OCI-LY7 (cell line): ENCODE data around the gene SH2B2.

Experiments used
- EZH2phosphoT487 ChIP-seq: fragments of 200-600 bp; sonication (generic); IDR thresholded peaks from 2 replicates; pipeline ENCODE4 v1.6.1; 2018; ENCODE audit warnings: low read depth, borderline replicate concordance, mild to moderate bottlenecking, mixed run types, antibody characterized with exemption, low read length, moderate library complexity, mixed read lengths
- TF ChIP-seq, protein P1 (sequence below): fragments of 200-600 bp; sonication (generic); conservative IDR thresholded peaks from 2 replicates; pipeline ENCODE4 v1.5.1; 2014; ENCODE audit warnings: mild to moderate bottlenecking, antibody characterized with exemption, low read length, moderate library complexity, mixed read lengths

DNA sequence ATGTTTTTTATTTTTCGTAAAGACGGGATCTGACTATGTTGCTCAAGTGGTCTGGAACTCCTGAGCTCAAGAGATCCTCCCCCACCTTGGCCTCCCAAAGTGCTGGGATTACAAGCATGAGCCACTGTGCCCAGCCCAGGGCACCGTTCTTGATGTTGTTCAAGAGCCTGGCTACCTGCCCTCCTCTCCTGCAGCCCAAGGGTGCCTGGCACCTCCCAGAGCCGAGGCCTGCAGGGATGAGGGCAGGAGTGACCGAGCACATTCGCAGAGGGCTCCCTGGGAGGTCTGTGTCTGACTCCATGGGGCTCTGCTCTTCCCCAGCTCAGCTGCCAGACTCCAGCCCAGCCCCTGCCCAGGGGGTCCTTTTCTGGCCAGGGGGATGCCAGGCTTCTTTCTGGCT lies 15.4 kb downstream of the SH2B2 start:
- TF ChIP-seq, protein P1, sequence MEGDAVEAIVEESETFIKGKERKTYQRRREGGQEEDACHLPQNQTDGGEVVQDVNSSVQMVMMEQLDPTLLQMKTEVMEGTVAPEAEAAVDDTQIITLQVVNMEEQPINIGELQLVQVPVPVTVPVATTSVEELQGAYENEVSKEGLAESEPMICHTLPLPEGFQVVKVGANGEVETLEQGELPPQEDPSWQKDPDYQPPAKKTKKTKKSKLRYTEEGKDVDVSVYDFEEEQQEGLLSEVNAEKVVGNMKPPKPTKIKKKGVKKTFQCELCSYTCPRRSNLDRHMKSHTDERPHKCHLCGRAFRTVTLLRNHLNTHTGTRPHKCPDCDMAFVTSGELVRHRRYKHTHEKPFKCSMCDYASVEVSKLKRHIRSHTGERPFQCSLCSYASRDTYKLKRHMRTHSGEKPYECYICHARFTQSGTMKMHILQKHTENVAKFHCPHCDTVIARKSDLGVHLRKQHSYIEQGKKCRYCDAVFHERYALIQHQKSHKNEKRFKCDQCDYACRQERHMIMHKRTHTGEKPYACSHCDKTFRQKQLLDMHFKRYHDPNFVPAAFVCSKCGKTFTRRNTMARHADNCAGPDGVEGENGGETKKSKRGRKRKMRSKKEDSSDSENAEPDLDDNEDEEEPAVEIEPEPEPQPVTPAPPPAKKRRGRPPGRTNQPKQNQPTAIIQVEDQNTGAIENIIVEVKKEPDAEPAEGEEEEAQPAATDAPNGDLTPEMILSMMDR: no peak
- TF ChIP-seq EZH2phosphoT487: no peak
